Adrenal gland (tissue), 12 donors: ENCODE measurements around the gene CTTNBP2NL. TPM values are rescaled to one million over a fixed set of nuclear protein-coding genes. Genes with fewer than 3 reads are reported as not detected.

Experiments
- DNase-seq, 7 donors: peaks; one replicate each; pipeline ENCODE4 v3.0.0-alpha.2; 2019 to 2020
- H3K27ac ChIP-seq, 5 donors: fragments of 200-600 bp; sonication (generic) in 4 of 5; 1 replicate in 3 of 5; 2 replicates in 2 of 5; pipeline versions ENCODE4 v1.5.1 to v1.8.0; 2016 to 2020; ENCODE audit warnings: mild to moderate bottlenecking in 1 of 5
- H3K27me3 ChIP-seq: fragments of 200-600 bp; 2 replicates; pipeline ENCODE4 v1.8.0; 2021
- H3K36me3 ChIP-seq, 2 donors: fragments of 200-600 bp; replicated peaks in 1 of 2; 1 replicate in 1 of 2; 2 replicates in 1 of 2; pipeline versions ENCODE4 v1.5.1 to v1.8.0; 2018 to 2022
- H3K4me1 ChIP-seq, 2 donors: fragments of 200-600 bp; replicated peaks in 1 of 2; 1 replicate in 1 of 2; 2 replicates in 1 of 2; pipeline versions ENCODE4 v1.5.1 to v1.8.0; 2018 to 2021
- H3K4me3 ChIP-seq, 4 donors: fragments of 200-600 bp; sonication (generic) in 3 of 4; one replicate each; pipeline ENCODE4 v1.5.1; 2016 to 2018
- H3K9me3 ChIP-seq, 3 donors: fragments of 200-600 bp; sonication (generic) in 1 of 3; replicated peaks in 1 of 3; 1 replicate in 2 of 3; 2 replicates in 1 of 3; pipeline versions ENCODE4 v1.5.1 to v1.8.0; 2016 to 2021
- POLR2A ChIP-seq, 2 donors: fragments of 450-650 bp; IDR thresholded peaks; one replicate each; pipeline ENCODE4 v1.6.1; 2017; ENCODE audit warnings: antibody characterized with exemption in 2 of 2, mild to moderate bottlenecking in 2 of 2, moderate library complexity in 1 of 2
- WGBS, 4 donors: extraction: QIAGEN DNeasy Blood & Tissue Kit in 2 of 4; methylation state at CpG; one replicate each; pipeline versions ENCODE4 v1.1.5 to v1.1.7; 2013 to 2017; 5-methylcytosine and 5-hydroxymethylcytosine counted together
- intact Hi-C, 2 donors: fragments of 100-400 bp; cut with DNase I; formaldehyde crosslinking; loops; one replicate each; pipeline versions ENCODE4 v1.14.1 to v1.15.0; 2022 to 2023
- polyA plus RNA-seq, 3 donors: library from polyadenylated mRNA; stranded (reverse); fragments of 200-250 nt in 2 of 3; fragments of 350-450 nt in 1 of 3; fragmentation: Illumina TruSeq in 1 of 3; extraction: RNeasy Lipid Tissue Mini Kit (QIAGEN cat#74804) in 1 of 3; gene quantifications; one replicate each; pipeline ENCODE4 v1.2.3, GENCODE V29; 2013 to 2014
- total RNA-seq, 9 donors: library from RNA; depleted of rRNA in 4 of 9; stranded (reverse); fragments of >200 nt in 4 of 9; fragments of 120-200 nt in 1 of 9; fragmentation: NEBNext Ultra II Directional in 1 of 9; extraction: Animal tissue kit (Norgen Biotek cat#: 25700) in 1 of 9; gene quantifications; one replicate each; pipeline versions ENCODE4 v1.1.0 to v1.2.4, GENCODE V29; 2013 to 2023
- TF ChIP-seq, protein P1 (sequence below), 6 experiments: fragments of 450-650 bp in 4 of 6; fragments of 200-600 bp in 2 of 6; sonication (generic) in 1 of 6; IDR thresholded peaks; 1 replicate in 5 of 6; 2 replicates in 1 of 6; pipeline versions ENCODE4 v1.5.1 to v1.8.0; 2016 to 2021; ENCODE audit warnings: antibody characterized with exemption in 6 of 6, mild to moderate bottlenecking in 2 of 6, moderate library complexity in 1 of 6
- donor health status: healthy with polysubstance abuse.
- donor health status: Bipolar disorder and iron deficiency.
- donor health status: DM: yes; HTN: yes; CAD: no.
- donor health status: DM: no; HTN: no; CAD: no.
- donor health status: DM: no; HTN: no; CAD: no.
- donor health status: DM: yes; HTN: yes; CAD: no.

CTTNBP2NL gene
- total and polyA plus RNA-seq, 12 donors: 2.5 to 22.0 (median 9.9) TPM

DNA sequence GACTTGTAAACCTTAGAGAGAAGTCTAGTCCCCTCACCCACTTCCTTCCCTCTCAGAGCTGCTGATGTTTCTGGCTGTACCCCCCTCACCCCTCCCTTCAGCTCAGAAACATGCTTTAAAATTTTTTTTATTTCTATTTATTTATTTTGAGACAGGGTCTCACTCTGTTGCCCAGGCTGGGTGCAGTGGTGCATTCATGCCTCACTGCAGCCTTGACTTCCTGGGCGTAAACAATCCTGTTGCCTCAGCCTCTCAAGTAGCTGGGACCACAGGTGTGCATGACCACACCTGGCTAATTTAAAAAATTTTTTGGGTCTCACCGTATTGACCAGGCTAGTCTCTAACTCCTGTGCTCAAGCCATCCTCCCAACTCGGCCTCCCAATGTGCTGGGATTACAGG lies 109.9 kb downstream of the CTTNBP2NL start:
- intact Hi-C loops: loop anchor here in 1 of 2 donors (10.0 kb wide), 1 partner anchor 109 kb away; the partner anchor contains the start of genes CAPZA1 and ST7L
- H3K4me3 ChIP-seq: no peak overlapping the region
- DNase-seq: no peak
- H3K4me1 ChIP-seq: peaks cover 8 to 28% of the 10 kb centered on the region in 2 donors
- H3K36me3 ChIP-seq: no peaks in the 10 kb centered on the region
- TF ChIP-seq, protein P1, sequence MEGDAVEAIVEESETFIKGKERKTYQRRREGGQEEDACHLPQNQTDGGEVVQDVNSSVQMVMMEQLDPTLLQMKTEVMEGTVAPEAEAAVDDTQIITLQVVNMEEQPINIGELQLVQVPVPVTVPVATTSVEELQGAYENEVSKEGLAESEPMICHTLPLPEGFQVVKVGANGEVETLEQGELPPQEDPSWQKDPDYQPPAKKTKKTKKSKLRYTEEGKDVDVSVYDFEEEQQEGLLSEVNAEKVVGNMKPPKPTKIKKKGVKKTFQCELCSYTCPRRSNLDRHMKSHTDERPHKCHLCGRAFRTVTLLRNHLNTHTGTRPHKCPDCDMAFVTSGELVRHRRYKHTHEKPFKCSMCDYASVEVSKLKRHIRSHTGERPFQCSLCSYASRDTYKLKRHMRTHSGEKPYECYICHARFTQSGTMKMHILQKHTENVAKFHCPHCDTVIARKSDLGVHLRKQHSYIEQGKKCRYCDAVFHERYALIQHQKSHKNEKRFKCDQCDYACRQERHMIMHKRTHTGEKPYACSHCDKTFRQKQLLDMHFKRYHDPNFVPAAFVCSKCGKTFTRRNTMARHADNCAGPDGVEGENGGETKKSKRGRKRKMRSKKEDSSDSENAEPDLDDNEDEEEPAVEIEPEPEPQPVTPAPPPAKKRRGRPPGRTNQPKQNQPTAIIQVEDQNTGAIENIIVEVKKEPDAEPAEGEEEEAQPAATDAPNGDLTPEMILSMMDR (IDR thresholded peaks at IDR 0.05): no peak
- TF ChIP-seq POLR2A (IDR thresholded peaks at IDR 0.05): no peak
- no peak overlapping the region for H3K27ac ChIP-seq
- WGBS, 4 donors: 91 to 100% (median 93%) methylated on average over 2 to 3 of the region's 3 CpGs
- H3K27me3 ChIP-seq: no peaks in the 10 kb centered on the region
- no peaks in the 10 kb centered on the region for H3K9me3 ChIP-seq

DNA sequence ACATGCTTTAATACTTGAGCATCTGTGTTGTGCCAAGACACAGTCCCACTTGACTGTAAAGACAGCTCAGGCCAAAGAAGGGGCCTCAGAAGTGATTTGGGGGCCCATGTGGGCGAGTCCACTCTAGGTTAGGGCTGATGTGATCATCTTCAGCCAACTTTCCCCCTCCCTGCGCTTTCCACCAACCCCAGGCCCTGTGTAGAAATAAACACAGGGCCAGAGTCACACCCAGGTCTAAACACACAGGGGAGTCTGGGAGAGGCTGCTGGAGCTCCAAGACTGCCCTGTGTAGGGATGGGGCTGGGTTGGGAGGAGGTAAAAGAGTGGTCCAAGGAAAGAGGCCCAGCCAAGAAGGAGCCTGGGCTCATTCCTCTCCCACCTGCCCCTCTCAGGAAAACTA lies 110.3 kb downstream of the CTTNBP2NL start:
- 98% methylated on average over 2 of the region's 2 CpGs; no CpG with 5 or more reads in 2 of the 4 donors for WGBS, 4 donors
- Histone ChIP-seq H3K27me3 (no peaks in the 10 kb centered on the region), H3K36me3 (no peaks in the 10 kb centered on the region), H3K4me3 (no peak overlapping the region), H3K9me3 (no peaks in the 10 kb centered on the region), H3K4me1 (peaks cover 8 to 28% of the 10 kb centered on the region in 2 donors), H3K27ac (no peak overlapping the region)
- DNase-seq: no peak
- intact Hi-C loops: loop anchor here in 1 of 2 donors (10.0 kb wide), 1 partner anchor 108 kb away; the partner anchor contains the start of genes CAPZA1 and ST7L
- TF ChIP-seq, protein P1 (IDR thresholded peaks at IDR 0.05): no peak
- no peak for TF ChIP-seq POLR2A (IDR thresholded peaks at IDR 0.05)

DNA sequence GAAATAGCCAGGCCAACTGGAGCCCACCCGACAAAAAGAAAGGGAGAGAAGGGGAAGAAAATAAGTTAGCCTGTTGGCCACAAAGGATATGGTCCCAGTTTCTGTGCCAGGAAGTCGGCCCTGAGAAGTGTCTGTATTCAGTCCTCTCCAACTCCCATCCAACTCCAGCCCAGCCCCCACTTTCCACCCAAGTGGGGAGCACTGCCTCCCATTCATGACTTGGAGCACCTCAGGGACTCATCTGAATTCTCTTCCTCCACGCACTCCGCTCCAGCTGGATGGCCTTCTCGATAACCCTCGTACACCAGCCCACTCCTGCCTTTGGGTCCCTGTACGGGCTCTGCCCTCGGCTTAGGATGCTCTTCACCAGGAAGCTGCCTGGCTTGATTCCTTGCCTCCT lies 110.7 kb downstream of the CTTNBP2NL start:
- Histone ChIP-seq H3K4me3 (no peak overlapping the region), H3K27me3 (no peaks in the 10 kb centered on the region), H3K4me1 (peaks cover 8 to 24% of the 10 kb centered on the region in 2 donors), H3K36me3 (no peaks in the 10 kb centered on the region), H3K27ac (no peak overlapping the region), H3K9me3 (no peaks in the 10 kb centered on the region)
- TF ChIP-seq POLR2A (IDR thresholded peaks at IDR 0.05): no peak
- TF ChIP-seq, protein P1 (IDR thresholded peaks at IDR 0.05): no peak
- intact Hi-C loops: loop anchor here in 1 of 2 donors (10.0 kb wide), 1 partner anchor 108 kb away; the partner anchor contains the start of genes CAPZA1 and ST7L
- DNase-seq: no peak
- WGBS, 4 donors: 88 to 97% (median 95%) methylated on average over 8 of the region's 8 CpGs

DNA sequence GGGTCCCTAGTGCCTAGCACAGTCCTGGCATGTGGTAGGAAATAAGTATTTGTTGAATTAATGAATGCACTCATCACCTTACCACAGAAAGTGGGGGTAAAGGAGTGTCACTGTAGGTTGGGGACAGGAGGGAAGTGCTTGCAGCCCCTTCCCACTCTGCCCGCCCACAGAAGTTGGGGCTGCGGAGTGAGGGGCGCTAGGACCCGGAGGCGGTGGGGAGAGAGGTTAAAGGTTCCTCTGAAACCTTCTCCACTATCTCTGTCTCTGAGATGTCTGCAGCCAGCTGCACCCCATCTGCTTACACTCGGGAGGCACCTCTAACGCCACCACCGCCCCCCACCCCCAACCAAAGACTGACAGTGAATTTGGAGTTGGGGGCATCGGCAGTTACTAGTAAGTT lies 111.3 kb downstream of the CTTNBP2NL start:
- no peaks in the 10 kb centered on the region for H3K27me3 ChIP-seq
- no peak overlapping the region for H3K27ac ChIP-seq
- H3K4me3 ChIP-seq: no peak overlapping the region
- H3K36me3 ChIP-seq: no peaks in the 10 kb centered on the region
- peaks cover 8 to 24% of the 10 kb centered on the region in 2 donors for H3K4me1 ChIP-seq
- intact Hi-C loops: loop anchor here in 1 of 2 donors (10.0 kb wide), 1 partner anchor 107 kb away; the partner anchor contains the start of genes CAPZA1 and ST7L
- no peak for TF ChIP-seq POLR2A (IDR thresholded peaks at IDR 0.05)
- TF ChIP-seq, protein P1 (IDR thresholded peaks at IDR 0.05): no peak
- 78 to 91% (median 85%) methylated on average over 9 of the region's 9 CpGs for WGBS, 4 donors
- DNase-seq: no peak
- no peaks in the 10 kb centered on the region for H3K9me3 ChIP-seq
